Activated CD8-positive, alpha-beta memory T cell treated with anti-CD3 and anti-CD28 coated beads for 48 hours (primary cell): ENCODE results near the gene MED12L.

Source experiments
- DNase-seq, 3 experiments: peaks; one replicate each; pipeline ENCODE4 v3.0.0-alpha.2; 2020; ENCODE audit warnings: low read depth in 2 of 3, low spot score in 2 of 3

MED12L gene

GRCh38 chr3:151316267-151316991 lies 231.0 kb downstream of the MED12L start, which contains the start of gene GPR87:
GPR87 (minus strand) TSS chr3:151316820; CDS start chr3:151300100, 16,720 bp downstream.
- no peak for DNase-seq

DNA sequence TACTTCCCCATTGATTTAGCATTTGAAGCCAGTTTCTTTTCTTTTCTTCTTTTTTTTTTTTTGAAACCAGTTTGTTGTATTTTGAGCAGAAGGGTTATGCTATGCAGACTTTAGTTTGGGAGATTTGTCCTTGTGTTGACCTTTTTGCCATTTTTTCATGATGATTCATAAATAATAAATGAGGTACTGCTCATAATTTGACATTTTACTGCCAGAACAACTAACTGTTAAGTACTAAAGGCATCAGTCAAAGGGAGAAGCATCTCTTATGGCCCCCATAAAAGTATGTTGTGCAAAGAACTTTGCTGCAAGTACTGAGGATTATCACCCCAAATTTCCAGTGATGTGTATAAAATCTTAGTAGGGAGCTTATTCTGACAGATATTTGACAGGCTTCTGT lies 232.8 kb downstream of the MED12L start:
- no peak for DNase-seq

GRCh38 chr3:151318991-151319390 lies 233.5 kb downstream of the MED12L start:
- DNase-seq, result no peak

- DNase-seq, result no peak
These were observed 234.2 kb downstream of the MED12L start for GRCh38 chr3:151319628-151320027.

DNA sequence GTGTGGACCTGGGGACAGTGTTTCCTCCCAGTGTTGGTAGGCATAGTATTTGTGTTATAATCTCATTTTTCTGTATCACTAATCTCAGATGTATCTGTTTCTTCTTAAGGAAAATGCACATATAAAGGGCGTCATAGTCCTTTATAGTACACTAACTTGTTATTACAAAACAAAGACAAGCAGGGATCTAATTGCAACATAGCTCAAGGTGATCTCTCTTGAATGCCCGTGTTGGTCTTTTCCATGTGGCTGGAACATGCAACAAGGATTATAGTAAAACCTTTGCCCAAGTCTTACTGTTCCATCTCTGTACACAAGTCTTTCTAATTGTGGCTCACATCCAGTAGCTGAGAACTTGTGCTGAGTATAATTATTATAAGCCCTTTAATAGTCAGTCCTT lies 234.7 kb downstream of the MED12L start:
- DNase-seq, result no peak

DNA sequence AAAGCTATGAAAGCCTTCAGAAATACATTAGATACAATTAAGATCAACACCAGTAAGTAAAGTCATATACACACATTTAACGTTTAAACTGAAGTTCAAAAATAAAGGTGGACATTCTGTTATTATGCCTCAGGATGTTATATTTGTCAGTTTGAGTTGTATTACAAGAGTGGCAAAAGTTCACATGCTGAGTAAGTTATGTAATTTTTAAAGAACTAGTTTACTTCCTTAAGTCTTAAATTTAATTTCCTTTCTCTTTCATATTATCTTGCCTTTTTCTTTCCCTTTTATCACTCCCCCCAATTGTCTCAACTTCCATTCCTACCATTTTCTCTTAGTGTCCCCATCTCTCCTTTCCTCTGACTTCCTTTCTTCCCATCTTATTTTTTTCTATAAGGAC lies 236.1 kb downstream of the MED12L start:
- DNase-seq, result no peak

DNA sequence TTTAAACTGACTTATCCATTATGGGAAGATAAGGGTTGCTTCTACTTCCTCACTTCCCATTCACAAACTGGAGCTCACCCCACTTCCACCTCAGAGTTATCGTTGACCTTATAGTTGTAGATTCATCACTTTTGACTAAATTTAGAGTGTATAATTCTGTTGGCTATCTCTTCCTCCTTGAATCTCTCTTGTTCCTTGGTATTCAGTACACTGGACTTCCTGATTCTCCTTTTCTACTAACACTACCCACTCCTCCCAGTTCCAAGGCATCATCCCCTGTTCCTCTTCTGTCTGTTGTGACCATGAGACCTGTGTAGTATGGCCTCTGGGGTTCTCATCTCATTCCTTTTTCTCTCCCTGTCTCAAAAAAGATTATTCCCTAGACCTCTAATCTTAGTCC lies 237.0 kb downstream of the MED12L start:
- no peak for DNase-seq

- DNase-seq, result no peak
These were observed 242.2 kb downstream of the MED12L start for GRCh38 chr3:151327571-151328198.

DNA sequence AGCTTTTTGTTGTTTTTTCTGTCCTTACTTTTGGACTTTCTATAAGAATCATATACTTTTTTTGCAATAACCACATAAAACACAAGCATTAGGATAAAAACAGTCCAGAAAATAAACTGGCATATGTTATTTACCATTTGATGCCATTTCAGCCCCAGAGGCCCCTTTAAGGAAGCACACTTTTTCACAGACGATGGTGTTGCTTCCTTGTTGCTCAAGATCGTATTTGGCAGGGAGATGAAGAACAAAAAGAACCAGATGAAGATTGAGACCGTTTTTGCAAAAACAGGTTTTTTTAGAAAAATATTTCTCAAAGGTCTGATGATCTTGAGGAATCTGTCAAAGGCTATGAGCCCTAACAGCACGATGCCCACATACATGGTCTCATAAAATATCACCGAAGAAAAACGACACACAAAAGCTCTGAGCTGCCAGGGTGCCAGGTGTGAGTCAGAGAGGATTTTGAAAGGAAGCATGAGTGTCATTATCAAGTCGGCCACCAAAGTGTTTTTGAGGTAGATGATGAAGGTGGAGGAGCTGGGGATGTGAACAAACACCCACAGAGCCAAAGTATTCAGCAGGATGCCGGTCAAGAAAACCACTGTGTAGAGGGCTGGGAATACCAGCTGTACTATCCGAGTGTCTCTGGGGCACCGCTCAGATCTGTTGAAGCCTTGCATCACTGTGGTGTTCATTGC lies 243.0 kb downstream of the MED12L start:
- no peak for DNase-seq

- DNase-seq, result no peak
These were observed 243.9 kb downstream of the MED12L start, which contains the start of gene P2RY13 for GRCh38 chr3:151329363-151329762. P2RY13 (minus strand) TSS chr3:151329549; CDS start chr3:151329528, 21 bp downstream.

DNA sequence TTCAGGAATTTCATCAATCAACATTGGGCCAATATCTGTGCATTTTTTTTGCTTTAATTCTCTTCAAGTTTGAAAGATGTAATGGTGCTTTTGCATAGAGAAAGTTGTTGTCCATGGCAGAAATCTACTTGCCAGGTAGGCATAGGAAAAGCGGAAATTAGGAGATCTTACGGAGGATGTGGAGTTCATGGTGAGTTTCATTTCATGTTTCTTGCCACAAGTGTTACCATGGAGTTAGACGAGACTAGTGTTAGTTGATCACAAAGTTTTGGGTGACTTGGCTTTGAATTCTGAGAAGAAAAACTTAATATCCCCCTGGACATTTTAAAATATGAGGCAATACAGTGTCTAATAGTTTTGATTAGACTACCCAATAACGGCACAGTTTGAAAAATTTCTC lies 244.9 kb downstream of the MED12L start:
- no peak for DNase-seq

GRCh38 chr3:151330899-151331298 lies 245.4 kb downstream of the MED12L start:
- no peak for DNase-seq

- DNase-seq, result no peak
These were observed 246.2 kb downstream of the MED12L start for GRCh38 chr3:151331696-151332095.

GRCh38 chr3:151345859-151346258 lies 260.4 kb downstream of the MED12L start:
- no peak for DNase-seq

DNA sequence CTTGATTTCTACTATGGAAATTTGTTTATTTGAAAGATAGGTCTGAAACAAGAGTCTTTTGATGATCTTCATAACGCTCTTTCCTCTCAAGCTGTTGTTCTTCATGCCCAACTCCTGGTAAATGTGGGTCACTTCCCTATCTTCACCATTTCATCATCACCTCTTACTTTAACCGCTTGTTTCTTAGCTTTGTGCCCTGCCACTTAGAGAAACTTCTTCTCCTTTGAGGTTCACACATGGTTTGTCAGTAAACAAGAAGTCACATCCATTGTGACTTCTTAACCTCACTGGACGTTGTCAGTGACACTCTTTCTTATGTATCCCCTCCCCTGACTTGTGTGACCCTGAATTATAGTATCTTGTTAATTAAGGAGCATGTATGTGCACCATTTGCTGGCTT lies 260.8 kb downstream of the MED12L start:
- DNase-seq, result no peak

DNA sequence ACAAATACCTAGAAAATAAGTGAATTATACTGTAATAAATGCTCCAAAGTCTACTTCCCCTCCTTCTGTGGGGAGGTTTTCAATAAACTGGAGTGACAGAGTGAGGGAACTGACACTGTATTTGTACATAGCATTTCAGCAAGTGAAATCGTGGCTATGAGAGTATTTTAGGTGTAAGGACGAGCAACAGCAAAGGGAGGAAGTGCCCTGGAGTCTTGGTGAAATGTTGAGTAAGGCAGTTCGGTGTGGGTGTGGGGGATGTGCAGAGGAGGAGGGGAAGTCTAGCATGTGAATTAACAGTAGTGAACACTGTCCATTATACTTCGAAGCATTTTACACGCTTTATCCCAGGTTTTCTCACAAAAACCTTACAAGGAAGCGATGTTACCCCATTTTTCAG lies 262.0 kb downstream of the MED12L start:
- no peak for DNase-seq

DNA sequence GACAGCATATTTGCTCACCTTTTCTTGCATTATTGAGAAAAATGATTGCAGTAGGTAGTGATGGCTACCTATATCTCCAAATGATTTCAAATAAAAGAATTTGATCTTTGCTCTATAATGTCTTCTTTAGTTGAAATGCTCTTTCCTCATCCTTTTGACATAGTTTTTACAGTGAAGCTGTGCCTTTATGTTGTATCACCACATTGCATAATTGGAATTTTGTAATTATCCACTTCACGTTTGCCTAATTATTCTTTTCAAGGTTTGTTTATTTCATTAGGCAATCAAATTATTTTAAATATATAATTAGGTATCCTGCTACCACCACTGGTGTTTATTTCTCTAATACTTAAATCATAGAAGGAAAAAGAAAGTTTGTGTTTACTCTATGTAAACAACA lies 265.2 kb downstream of the MED12L start:
- no peak for DNase-seq

DNA sequence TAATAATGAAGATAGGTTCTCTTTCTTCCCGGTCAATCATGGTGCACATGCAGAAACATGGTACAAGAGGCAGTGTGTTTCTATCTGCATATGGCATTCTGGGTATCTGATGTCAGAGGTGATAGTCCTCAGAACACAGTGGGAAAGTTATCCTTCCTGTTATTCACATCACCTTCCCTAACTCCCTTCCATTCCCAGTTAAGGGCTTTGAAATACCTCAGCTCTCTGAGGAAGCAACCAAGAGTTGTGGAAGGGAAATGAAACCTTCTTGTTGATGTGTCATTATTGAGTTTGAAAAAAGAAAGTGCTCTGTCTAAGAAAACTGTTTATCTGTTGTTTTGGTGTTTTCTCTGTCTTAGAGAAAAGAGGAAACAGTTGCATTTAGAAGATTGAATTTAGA lies 265.8 kb downstream of the MED12L start:
- DNase-seq, result no peak

DNA sequence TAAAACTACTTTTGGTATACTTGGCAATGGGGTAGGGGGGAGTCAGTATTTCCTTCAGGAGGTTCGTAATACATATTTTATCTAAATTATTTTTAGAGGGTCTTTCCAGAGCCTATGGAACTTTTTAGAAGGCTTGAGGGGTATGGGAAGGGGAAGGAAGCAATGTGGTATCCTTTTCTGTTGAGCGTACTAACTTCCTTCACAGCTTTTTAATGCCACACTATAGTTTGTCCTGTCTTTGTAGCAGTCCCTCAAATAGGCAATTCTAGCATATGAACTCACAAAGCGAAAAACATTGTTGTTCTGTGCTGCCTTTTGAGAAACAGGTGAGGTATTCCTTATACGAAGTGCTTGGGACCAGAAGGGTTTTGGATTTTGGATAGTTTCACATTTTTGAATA lies 266.2 kb downstream of the MED12L start:
- DNase-seq, result no peak

DNA sequence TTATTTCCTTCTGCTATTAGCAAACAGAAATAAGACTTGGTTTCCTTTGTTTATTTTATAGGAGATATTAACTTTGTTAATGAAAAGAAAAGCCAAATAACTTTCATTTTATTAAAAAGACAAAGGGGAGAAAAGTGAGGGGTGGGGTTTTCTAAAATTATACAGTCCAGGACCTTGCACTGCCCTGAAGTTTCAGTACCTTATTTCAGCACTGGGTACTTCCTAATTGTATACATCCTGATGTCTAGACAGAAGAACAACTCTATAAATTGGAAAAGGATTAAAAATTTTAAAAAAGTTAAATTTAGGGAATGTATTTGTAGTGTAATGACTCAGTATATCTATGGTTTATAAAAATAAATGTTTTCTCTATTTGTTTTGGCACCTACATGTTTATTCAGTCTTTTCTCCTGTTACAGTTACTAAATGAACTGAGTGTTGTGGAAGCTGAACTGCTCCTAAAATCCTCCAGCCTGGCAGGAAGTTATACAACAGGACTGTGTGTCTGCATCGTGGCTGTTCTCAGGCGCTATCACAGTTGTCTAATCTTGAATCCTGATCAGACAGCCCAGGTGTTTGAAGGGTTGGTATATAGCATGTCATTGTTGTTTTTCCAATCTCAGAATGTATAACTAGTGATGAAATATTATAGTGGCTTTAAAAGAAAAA lies 271.5 kb downstream of the MED12L start:
- no peak for DNase-seq

DNA sequence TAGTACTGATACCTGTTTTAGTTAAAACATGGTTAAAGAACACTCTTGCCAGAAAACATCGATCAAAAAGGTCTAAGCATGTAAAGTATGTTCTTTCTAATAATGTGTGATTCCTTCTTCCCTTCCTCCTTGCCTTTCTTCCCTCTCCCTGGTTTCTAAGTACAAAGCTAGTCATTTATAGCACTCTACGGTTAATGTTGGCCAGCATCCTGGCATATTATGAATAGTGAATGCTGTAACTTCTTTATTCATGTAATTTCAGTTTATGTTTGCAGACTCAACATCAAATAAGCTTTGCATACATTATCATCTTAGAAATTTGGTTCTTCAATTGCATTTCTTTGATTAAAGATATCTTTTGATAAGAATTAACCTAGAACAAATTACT lies 272.0 kb downstream of the MED12L start:
- no peak for DNase-seq

DNA sequence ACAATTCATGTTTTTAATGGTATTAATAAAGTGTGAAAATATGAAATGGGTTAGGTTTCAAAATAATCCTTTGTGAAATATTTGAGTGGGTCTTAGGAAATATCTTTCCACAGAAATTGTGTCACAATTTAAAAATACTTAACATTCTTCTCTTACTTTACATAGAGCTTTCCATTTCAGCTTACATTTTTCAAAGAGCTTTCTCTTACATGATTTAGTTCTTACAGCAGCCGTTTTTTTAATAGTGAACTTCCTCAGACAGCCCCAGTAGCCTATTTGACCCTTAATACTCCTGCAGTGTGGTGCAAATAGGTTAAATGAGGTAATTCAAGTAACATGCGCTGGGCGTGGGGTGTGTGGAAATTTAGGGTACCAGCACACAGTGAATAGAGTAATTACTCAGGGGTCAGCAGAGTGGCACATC lies 277.3 kb downstream of the MED12L start:
- no peak for DNase-seq
